Stimulated activated naive CD8-positive, alpha-beta T cell treated with anti-CD3 and anti-CD28 coated beads, Interleukin-15, amount 100 ng/mL, for 72 hours (primary cell): ENCODE results near the gene LYPLAL1.

Experiments used
- ATAC-seq: fragments of 150-1000 bp; cut with Tn5 transposase; 2 replicates; pipeline ENCODE4 v1.10.0; 2021; ENCODE audit warnings: mild to moderate bottlenecking, moderate library complexity
- DNase-seq, 2 donors: peaks; one replicate each; pipeline ENCODE4 v3.0.0; 2021 to 2022
- H3K27ac Mint-ChIP-seq, 2 donors: one replicate each; pipeline ENCODE4 v1.8.0; 2022; ENCODE audit warnings: mild to moderate bottlenecking in 2 of 2, mixed read lengths in 2 of 2, moderate library complexity in 2 of 2
- H3K27me3 Mint-ChIP-seq: one replicate; pipeline ENCODE4 v1.8.0; 2022; ENCODE audit warnings: mixed read lengths
- H3K4me1 Mint-ChIP-seq: one replicate; pipeline ENCODE4 v1.8.0; 2022; ENCODE audit warnings: mild to moderate bottlenecking, mixed read lengths
- H3K4me3 Mint-ChIP-seq, 2 donors: one replicate each; pipeline ENCODE4 v1.8.0; 2022; ENCODE audit warnings: mild to moderate bottlenecking in 2 of 2, mixed read lengths in 2 of 2, moderate library complexity in 1 of 2
- H3K9me3 Mint-ChIP-seq, 2 donors: one replicate each; pipeline ENCODE4 v1.8.0; 2022; ENCODE audit warnings: mixed read lengths in 2 of 2

The LYPLAL1 gene

DNA sequence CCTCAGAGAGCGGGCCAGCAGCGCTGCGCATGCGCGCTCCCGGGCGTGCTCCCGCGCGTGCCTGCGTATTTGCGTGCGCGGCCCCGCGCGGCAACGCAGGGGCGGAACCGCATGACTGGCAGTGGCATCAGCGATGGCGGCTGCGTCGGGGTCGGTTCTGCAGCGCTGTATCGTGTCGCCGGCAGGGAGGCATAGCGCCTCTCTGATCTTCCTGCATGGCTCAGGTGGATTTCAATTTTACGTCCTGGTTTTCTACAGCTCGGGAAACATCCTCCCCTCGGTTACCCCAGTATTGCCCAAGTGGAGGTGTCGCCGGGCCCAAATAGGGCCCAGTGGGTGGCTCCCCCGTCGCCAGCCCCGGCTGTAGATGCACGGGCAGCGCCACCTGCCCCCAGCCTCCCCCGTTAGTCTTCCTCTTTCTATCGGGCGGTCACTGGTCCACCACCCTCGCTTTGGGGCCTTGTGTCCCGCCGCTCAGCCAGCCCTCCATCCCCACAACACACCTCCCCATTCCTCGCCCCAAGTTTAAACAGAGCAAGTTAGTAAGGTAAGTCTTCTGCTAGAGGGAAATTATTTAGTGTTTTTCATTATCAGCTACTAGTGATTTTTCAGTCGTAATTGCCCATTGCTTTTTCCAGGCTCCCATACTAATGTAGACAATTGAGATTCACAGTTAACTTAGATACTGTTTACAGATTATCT, at the start of gene LYPLAL1:
Gene LYPLAL1 (plus strand): TSS at position 121 of the 702 bp plus-strand sequence. CDS start 13 bp downstream, at position 134.
- Mint-ChIP-seq H3K27me3 (no peaks in the 10 kb centered on the region), H3K27ac (peak within 1 kb of the TSS; percentile 98), H3K4me1 (peaks cover 52% of the 10 kb centered on the region), H3K4me3 (peak within 1 kb of the TSS; percentile 96 to 99), H3K9me3 (peaks cover 3 to 5% of the 10 kb centered on the region in 2 donors)
- DNase-seq (peak; percentile 87 to 91), ATAC-seq (peak; percentile 90)

DNA sequence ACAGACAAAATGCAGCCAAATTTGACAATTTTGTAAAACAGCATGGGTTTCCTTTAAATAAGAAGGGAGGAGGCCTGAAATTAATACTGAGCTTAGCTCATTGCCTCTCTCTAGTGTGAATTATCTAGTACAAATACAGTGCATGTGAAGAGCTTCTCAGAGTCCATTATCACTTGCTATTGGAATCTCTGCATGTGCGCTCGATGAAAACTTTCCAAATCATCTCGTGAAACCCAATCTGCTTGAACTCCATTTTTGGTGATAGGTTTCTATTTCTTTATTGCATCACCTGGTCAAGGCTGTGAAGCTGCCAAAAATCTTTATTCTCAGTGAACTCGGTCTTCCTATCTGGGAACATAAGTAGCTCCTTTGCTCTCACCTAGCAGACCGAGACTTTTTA, 49.5 kb upstream of the LYPLAL1 start:
- H3K4me3 Mint-ChIP-seq: no peak overlapping the region

DNA sequence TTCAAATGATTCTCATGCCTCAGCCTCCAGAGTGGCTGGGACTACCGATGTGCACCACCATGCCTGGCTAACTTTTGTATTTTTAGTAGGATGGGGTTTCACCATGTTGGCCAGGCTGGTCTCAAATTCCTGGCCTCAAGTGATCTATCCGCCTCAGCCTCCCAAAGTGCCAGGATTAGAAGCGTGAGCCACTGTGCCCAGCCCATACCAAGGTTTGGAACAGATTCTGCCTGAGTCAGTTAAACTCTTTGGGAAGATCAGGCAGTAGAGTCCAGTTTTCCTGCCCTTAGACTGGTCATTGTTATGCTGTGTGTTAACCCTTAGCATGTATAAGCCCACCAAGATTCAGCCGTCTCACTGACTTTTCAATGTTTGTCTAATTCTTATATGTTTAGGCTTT, 48.3 kb upstream of the LYPLAL1 start:
- Mint-ChIP-seq H3K4me3 (no peak overlapping the region), H3K27ac (no peak overlapping the region), H3K9me3 (no peaks in the 10 kb centered on the region), H3K27me3 (no peaks in the 10 kb centered on the region), H3K4me1 (no peaks in the 10 kb centered on the region)
- no peak for DNase-seq
- no peak for ATAC-seq

More for the DNA sequence above, 49.5 kb upstream of the LYPLAL1 start:
- no peaks in the 10 kb centered on the region for H3K27me3 Mint-ChIP-seq
- ATAC-seq (no peak), DNase-seq (no peak)
- no peaks in the 10 kb centered on the region for H3K4me1 Mint-ChIP-seq
- H3K27ac Mint-ChIP-seq: no peak overlapping the region
- H3K9me3 Mint-ChIP-seq: no peaks in the 10 kb centered on the region

DNA sequence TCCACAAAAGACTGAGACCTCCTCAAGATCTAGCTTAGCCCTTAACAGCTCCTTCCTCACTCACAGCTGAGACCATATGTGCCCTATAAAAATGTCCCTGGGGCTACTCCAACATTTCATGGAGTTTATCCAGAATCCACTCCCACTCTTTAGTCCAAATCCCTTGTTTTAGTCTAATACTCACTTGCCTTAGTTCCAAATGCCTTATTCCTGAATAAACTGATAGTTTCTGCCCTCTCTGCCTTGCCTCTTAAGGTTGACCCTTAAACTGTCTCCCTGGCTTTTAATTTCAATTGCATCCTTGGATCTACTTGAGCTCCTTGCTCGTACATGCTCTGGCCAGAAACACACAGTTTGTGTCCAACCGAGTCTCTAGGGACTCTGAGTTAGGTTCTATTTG, 47.3 kb upstream of the LYPLAL1 start:
- no peaks in the 10 kb centered on the region for H3K4me1 Mint-ChIP-seq
- H3K27me3 Mint-ChIP-seq: no peaks in the 10 kb centered on the region
- H3K9me3 Mint-ChIP-seq: no peaks in the 10 kb centered on the region
- H3K27ac Mint-ChIP-seq: no peak overlapping the region
- no peak overlapping the region for H3K4me3 Mint-ChIP-seq
- DNase-seq (no peak), ATAC-seq (no peak)

DNA sequence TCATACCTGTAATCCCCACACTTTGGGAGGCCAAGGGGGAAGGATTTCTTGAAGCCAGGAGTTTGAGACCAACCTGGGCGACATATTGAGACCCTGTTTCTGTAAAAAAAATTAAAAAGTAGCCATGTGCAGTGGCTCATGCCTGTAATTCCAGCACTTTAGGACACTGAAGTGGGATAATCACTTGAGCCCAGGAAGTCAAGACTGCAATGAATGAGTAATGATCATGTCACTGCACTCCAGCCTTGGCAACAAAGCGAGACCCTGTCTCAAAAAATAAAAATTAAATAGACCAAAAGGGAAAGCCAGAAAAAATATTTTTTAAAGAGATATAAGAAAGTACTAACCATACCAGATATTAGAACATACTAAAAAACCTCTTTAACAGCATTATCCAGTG, 44.7 kb upstream of the LYPLAL1 start:
- Mint-ChIP-seq H3K27me3 (peaks cover 11% of the 10 kb centered on the region), H3K27ac (no peak overlapping the region), H3K4me1 (no peaks in the 10 kb centered on the region), H3K9me3 (peaks cover 0 to 10% of the 10 kb centered on the region in 2 donors), H3K4me3 (no peak overlapping the region)
- ATAC-seq (no peak), DNase-seq (no peak)

DNA sequence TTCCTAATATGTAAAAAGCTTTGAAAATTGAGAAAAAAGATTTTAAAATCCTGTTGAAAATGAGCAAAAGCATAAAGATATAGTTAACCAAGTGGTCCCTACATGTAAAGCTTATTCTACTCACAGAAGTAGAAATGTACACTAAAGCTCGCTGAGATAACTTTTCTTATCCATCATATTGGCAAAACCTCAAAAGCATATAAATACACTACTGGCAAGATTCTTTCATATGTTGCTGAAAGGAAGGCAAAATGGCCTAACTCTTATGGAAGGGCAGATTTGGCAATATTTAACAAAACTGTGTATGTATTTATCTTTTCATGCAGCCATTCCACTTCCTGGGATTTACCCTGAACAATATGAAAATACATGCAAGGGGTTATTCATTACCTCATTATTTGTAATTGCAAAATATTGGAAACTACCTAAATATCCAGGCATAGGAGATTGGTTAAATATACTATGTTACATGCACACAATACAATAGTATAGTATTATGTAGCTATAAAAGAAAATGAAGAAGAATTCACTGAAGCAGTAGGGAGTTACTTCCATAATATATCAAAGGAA, 43.2 kb upstream of the LYPLAL1 start:
- Mint-ChIP-seq H3K4me3 (no peak overlapping the region), H3K27me3 (peaks cover 14% of the 10 kb centered on the region), H3K4me1 (no peaks in the 10 kb centered on the region), H3K27ac (no peak overlapping the region), H3K9me3 (peaks cover 0 to 16% of the 10 kb centered on the region in 2 donors)
- DNase-seq (no peak), ATAC-seq (no peak)

DNA sequence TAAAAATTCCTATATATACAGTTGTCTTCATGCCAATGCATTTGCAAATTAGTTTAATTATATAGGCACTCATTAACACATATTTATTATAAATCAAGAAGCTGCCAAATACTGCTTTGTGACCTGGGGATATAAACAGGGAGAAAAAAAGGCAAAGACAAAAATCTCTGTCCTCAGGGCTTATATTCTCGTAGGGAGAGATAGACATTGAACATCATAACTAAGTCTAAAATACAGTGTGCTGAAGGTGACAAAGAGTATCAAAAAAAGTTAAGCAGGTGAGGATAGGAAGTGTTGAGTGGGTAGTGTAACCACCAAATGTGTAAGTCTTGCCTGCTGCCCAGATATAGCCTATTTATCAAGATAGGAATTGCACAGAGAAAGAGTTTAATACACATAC, 40.7 kb upstream of the LYPLAL1 start:
- no peak for DNase-seq
- Mint-ChIP-seq H3K4me3 (no peak overlapping the region), H3K4me1 (no peaks in the 10 kb centered on the region), H3K9me3 (peaks cover 4 to 16% of the 10 kb centered on the region in 2 donors), H3K27ac (no peak overlapping the region), H3K27me3 (peaks cover 14% of the 10 kb centered on the region)
- no peak for ATAC-seq

DNA sequence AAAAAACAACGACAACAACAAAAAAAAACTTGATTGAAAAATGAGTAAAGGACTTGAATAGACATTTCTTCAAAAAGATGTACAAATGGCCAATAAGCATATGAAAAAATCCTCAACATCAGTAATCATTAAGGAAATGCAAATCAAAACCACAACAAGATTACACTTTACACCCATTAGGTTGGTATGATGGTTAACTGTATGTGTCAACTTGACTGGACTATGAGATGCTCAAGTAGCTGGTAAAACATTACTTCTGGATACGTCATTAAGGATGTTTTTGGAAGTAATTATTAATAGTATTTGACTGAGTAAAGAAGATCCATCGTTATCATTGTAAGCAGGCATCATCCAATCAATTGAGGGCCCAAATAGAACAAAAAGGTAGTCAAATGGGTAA, 34.9 kb upstream of the LYPLAL1 start:
- ATAC-seq (no peak), DNase-seq (no peak)
- H3K4me3 Mint-ChIP-seq: no peak overlapping the region
- peaks cover 4 to 8% of the 10 kb centered on the region in 2 donors for H3K9me3 Mint-ChIP-seq
- no peaks in the 10 kb centered on the region for H3K4me1 Mint-ChIP-seq
- H3K27ac Mint-ChIP-seq: no peak overlapping the region
- H3K27me3 Mint-ChIP-seq: peaks cover 6% of the 10 kb centered on the region

DNA sequence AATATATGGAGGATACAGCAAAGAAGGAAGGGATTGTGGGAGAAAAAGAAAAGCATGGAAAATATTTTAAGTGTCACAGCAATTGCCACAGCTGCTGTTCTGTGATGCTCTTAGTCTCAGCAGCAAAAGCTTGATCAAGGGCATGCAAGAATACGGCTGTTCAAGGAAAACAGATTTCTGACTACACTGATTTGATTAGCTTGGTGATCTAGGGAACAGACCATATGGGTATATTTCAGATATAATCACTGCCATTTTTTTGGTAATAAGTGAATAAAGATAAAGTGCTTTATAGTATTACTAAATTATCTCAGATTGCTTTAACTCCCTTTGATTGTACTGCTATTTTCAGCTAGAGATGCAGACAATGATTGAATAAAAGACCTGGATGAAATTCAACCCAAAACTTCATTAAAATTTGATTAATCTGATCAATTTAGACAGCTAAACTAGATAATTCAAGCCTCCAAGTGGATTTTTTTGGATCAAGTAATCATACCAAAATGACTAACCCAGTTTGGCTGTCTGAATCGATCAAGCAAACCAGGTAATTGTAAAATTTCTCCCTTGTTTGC, 33.3 kb upstream of the LYPLAL1 start:
- no peak for ATAC-seq
- H3K27ac Mint-ChIP-seq: no peak overlapping the region
- H3K4me1 Mint-ChIP-seq: no peaks in the 10 kb centered on the region
- DNase-seq: no peak
- no peak overlapping the region for H3K4me3 Mint-ChIP-seq
- H3K9me3 Mint-ChIP-seq: peaks cover 0 to 4% of the 10 kb centered on the region in 2 donors
- H3K27me3 Mint-ChIP-seq: no peaks in the 10 kb centered on the region

DNA sequence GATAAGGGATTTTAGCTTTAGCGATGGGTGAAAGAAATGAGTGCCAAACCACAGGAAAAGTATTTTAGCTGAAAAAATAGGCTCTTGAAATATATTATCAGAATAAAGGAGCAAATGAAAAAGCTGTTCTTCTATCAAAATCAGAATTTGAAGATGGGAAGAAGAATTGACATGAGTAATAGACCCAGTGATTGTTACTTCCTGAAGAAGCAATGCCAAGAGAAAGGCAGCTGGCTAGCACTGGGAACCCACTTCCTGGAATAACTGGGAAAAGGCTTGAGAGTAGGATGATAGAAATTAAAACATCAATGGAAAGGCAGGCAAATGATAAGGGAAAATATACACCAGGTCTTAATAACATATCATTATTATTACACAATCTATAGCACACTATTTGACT, 29.9 kb upstream of the LYPLAL1 start:
- Mint-ChIP-seq H3K27ac (no peak overlapping the region), H3K4me1 (no peaks in the 10 kb centered on the region), H3K9me3 (no peaks in the 10 kb centered on the region), H3K27me3 (no peaks in the 10 kb centered on the region), H3K4me3 (no peak overlapping the region)
- DNase-seq (no peak), ATAC-seq (no peak)

DNA sequence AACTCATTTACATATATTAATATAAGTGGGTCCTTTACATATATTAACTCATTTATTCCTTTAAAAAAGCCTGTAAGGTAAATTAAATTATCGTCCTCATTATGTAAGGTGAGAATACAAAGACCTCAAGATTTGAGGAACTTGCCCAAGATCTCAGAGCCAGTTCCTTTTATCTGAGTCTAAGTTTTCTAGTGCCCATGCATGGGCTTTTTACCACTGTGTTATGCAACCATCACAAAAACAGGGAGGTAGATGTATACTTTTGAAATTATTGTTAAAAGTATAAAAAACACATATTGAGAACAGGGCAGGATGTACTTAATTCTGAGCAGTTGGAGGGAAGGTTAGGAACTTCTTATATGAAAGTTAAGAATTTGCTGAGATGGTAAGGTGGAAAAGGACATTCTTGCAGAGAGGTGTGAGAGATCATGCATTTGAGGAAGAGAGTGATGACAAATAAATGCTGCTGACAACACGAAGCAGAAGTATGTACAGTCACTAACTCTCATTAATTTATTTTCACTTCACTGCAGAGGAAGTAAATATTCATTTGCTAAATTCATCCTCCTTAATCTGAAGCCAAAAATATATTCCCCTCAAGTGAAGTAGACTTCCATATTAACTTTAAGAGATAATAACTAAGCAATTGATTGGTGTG, 28.9 kb upstream of the LYPLAL1 start:
- DNase-seq (no peak), ATAC-seq (no peak)
- Mint-ChIP-seq H3K27ac (no peak overlapping the region), H3K27me3 (no peaks in the 10 kb centered on the region), H3K4me1 (no peaks in the 10 kb centered on the region), H3K9me3 (no peaks in the 10 kb centered on the region), H3K4me3 (no peak overlapping the region)

DNA sequence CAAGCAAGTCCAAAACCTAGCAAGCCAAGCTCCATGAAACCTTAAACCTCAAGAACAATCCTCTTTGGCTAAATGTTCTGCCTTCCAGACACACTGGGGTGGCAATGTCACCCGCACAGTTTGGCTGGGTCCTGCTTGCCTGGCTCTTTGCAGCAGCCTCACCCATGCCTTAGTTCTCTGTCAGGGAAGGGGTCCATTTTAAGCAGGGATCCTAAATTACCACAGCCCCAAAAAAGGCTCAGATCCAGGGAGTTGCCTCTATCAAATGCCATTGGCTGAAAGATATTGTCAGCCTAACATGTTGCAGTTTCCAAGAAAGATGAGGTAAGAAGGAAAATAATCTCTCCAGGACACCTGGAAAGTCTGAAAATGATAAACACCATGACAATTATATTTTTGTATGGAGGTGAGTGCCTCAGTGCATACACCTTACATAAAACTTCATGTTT, 26.1 kb upstream of the LYPLAL1 start:
- DNase-seq: no peak
- no peaks in the 10 kb centered on the region for H3K27me3 Mint-ChIP-seq
- H3K27ac Mint-ChIP-seq: no peak overlapping the region
- no peaks in the 10 kb centered on the region for H3K9me3 Mint-ChIP-seq
- ATAC-seq: no peak
- no peak overlapping the region for H3K4me3 Mint-ChIP-seq
- no peaks in the 10 kb centered on the region for H3K4me1 Mint-ChIP-seq

DNA sequence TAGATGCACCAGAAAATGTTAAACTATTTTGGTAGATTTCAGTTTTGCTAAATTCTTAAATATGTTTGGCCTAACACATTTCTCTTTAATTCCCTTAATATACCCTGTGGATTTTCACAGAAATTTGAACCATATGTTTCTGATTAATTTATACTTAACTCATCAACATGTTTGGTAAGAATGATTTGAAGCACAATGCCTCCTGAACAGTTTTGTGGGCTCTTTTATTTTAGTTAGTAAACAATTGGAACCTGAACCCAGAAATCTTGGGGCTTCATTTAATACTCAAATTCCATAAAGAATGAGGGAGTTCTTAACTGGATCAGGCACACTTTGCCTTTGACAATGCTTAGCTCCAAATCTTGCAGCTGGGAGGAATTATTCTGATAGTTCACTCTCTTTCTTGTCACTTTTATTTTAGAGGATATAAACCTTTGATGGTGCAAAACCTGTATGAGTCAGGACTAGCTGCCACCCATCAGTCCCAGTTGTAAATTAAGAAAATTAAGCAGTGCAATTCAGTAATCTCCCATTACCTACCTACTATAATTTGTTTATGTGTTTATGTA, 24.6 kb upstream of the LYPLAL1 start:
- no peak for DNase-seq

DNA sequence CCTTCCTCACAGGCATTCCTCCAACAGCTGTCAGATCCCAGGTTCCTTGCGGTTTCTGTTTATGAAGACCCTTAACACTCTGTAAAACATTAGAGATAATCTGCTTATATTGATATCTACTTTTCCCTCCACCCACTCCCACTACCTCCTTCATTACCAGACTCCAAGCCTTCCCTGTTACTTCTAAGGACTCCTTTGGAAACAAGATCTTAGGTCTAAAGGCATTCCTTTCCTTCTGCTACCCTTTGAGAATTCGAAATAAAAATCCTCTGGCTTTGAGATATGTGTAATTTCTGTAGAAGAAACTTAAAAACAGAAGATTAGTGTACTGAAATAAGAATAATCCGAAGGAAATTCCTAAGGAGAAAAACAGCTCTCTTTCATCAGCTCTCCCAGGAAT, 23.7 kb upstream of the LYPLAL1 start:
- H3K4me1 Mint-ChIP-seq: no peaks in the 10 kb centered on the region
- H3K27me3 Mint-ChIP-seq: no peaks in the 10 kb centered on the region
- DNase-seq (no peak), ATAC-seq (no peak)
- H3K27ac Mint-ChIP-seq: no peak overlapping the region
- no peak overlapping the region for H3K4me3 Mint-ChIP-seq
- H3K9me3 Mint-ChIP-seq: no peaks in the 10 kb centered on the region

More for the DNA sequence above, 24.6 kb upstream of the LYPLAL1 start:
- no peak overlapping the region for H3K4me3 Mint-ChIP-seq
- H3K27ac Mint-ChIP-seq: no peak overlapping the region
- no peak for ATAC-seq
- no peaks in the 10 kb centered on the region for H3K4me1 Mint-ChIP-seq
- no peaks in the 10 kb centered on the region for H3K27me3 Mint-ChIP-seq
- no peaks in the 10 kb centered on the region for H3K9me3 Mint-ChIP-seq

DNA sequence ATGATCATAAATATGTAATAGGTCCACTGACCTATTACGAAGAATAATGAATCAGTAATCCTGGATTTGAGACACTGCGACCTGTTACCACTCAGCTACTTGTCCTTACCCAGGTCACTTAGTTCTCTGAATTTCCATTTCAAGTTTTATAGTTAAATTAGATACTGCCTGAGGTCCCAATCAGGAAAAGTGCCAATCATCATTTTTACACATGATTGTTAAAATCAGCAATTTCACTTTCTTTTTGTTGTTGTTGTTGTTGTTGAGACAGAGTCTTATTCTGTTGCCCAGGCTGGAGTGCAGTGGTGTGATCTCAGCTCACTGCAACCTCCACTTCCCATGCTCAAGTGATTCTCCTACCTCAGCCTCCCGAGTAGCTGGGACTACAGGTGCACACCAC, 22.8 kb upstream of the LYPLAL1 start:
- no peaks in the 10 kb centered on the region for H3K9me3 Mint-ChIP-seq
- no peak for ATAC-seq

DNA sequence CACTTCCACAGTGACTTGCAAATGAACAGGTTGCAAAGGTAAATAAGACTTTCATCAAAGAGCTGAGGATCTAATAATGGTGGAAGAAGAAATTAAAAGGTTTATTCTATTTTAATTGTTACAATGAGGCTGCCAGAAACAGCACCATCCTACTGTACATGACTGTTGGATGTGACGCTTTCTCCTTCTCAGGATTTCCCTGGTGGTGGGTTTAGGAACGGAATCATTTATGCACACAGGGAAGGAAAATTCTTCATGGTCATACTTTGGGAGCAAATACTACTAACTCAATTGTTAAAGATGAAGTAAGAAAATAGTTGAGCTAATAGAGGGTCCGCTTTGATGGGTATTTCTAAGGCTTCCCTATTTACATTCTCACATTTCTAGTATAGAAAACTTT, 22.2 kb upstream of the LYPLAL1 start:
- Mint-ChIP-seq H3K4me3 (no peak overlapping the region), H3K4me1 (no peaks in the 10 kb centered on the region), H3K27ac (no peak overlapping the region), H3K9me3 (no peaks in the 10 kb centered on the region), H3K27me3 (no peaks in the 10 kb centered on the region)
- DNase-seq: no peak
- ATAC-seq: no peak

More for the DNA sequence above, 22.8 kb upstream of the LYPLAL1 start:
- no peak for DNase-seq
- no peak overlapping the region for H3K4me3 Mint-ChIP-seq
- H3K4me1 Mint-ChIP-seq: no peaks in the 10 kb centered on the region
- no peaks in the 10 kb centered on the region for H3K27me3 Mint-ChIP-seq
- H3K27ac Mint-ChIP-seq: no peak overlapping the region
